ENCODE measurements around the gene PRUNE1.

PRUNE1 gene

GRCh38 chr1:151047925-151048644 is 39.8 kb downstream of the PRUNE1 start:
- TF ChIP-seq EP300 (IDR thresholded peaks at IDR 0.05; ENCODE audit: borderline replicate concordance), result no peak
- peak; percentile 38; the same call in 1 of the 2 replicates for TF ChIP-seq RAD21 (IDR thresholded peaks at IDR 0.05; ENCODE audit: low read depth)
- TF ChIP-seq ZBTB7A (IDR thresholded peaks at IDR 0.05; ENCODE audit: low read depth), result peak; percentile 30; the same call in 1 of the 2 replicates
- TF ChIP-seq, protein P1, sequence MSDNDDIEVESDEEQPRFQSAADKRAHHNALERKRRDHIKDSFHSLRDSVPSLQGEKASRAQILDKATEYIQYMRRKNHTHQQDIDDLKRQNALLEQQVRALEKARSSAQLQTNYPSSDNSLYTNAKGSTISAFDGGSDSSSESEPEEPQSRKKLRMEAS (IDR thresholded peaks at IDR 0.05), result peak; percentile 75
- peak; percentile 45; the same call in 1 of the 2 replicates for TF ChIP-seq NFIC (IDR thresholded peaks at IDR 0.05)
- TF ChIP-seq YY1 (IDR thresholded peaks at IDR 0.05; ENCODE audit: low read depth), result peak; percentile 81; the same call in 1 of the 2 replicates
- TF ChIP-seq TEAD4 (IDR thresholded peaks at IDR 0.05), result no peak
- TF ChIP-seq CREB1 (IDR thresholded peaks at IDR 0.05; ENCODE audit: low read depth), result no peak

DNA sequence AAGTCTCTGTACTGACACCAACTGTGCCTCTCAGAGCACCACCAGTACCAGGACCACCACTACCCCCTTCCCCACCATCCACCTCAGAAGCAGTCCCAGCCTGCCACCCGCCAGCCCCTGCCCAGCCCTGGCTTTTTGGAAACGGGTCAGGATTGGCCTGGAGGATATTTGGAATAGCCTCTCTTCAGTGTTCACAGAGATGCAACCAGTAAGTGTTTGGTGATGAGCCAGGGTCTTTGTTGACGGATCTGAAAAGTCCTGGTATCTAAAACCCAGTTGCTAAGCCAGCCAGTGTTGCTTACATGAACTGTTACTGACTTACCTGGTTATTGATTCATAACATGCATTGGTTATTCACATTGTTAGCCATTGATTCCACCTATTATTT is 40.4 kb downstream of the PRUNE1 start:
- no peak for TF ChIP-seq TEAD4 (IDR thresholded peaks at IDR 0.05)
- no peak for TF ChIP-seq TAF1 (IDR thresholded peaks at IDR 0.05; ENCODE audit: low read depth)
- TF ChIP-seq ZBTB7A (IDR thresholded peaks at IDR 0.05; ENCODE audit: low read depth), result no peak; the same call in 1 of the 2 replicates
- no peak for TF ChIP-seq USF1 (IDR thresholded peaks at IDR 0.05)
- TF ChIP-seq NFIC (IDR thresholded peaks at IDR 0.05), result no peak
- TF ChIP-seq TCF12 (IDR thresholded peaks at IDR 0.05; ENCODE audit: low read depth), result no peak
- TF ChIP-seq, protein P2, sequence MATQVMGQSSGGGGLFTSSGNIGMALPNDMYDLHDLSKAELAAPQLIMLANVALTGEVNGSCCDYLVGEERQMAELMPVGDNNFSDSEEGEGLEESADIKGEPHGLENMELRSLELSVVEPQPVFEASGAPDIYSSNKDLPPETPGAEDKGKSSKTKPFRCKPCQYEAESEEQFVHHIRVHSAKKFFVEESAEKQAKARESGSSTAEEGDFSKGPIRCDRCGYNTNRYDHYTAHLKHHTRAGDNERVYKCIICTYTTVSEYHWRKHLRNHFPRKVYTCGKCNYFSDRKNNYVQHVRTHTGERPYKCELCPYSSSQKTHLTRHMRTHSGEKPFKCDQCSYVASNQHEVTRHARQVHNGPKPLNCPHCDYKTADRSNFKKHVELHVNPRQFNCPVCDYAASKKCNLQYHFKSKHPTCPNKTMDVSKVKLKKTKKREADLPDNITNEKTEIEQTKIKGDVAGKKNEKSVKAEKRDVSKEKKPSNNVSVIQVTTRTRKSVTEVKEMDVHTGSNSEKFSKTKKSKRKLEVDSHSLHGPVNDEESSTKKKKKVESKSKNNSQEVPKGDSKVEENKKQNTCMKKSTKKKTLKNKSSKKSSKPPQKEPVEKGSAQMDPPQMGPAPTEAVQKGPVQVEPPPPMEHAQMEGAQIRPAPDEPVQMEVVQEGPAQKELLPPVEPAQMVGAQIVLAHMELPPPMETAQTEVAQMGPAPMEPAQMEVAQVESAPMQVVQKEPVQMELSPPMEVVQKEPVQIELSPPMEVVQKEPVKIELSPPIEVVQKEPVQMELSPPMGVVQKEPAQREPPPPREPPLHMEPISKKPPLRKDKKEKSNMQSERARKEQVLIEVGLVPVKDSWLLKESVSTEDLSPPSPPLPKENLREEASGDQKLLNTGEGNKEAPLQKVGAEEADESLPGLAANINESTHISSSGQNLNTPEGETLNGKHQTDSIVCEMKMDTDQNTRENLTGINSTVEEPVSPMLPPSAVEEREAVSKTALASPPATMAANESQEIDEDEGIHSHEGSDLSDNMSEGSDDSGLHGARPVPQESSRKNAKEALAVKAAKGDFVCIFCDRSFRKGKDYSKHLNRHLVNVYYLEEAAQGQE (IDR thresholded peaks at IDR 0.05; ENCODE audit: low read depth), result no peak
- no peak for TF ChIP-seq FOXM1 (IDR thresholded peaks at IDR 0.05; ENCODE audit: borderline replicate concordance, low read depth)
- no peak for TF ChIP-seq CREB1 (IDR thresholded peaks at IDR 0.05; ENCODE audit: low read depth)
- TF ChIP-seq EGR1 (IDR thresholded peaks at IDR 0.05), result no peak
- TF ChIP-seq YY1 (IDR thresholded peaks at IDR 0.05; ENCODE audit: low read depth), result no peak
- TF ChIP-seq, protein P1 (IDR thresholded peaks at IDR 0.05), result no peak
- TF ChIP-seq RAD21 (IDR thresholded peaks at IDR 0.05; ENCODE audit: low read depth), result no peak

DNA sequence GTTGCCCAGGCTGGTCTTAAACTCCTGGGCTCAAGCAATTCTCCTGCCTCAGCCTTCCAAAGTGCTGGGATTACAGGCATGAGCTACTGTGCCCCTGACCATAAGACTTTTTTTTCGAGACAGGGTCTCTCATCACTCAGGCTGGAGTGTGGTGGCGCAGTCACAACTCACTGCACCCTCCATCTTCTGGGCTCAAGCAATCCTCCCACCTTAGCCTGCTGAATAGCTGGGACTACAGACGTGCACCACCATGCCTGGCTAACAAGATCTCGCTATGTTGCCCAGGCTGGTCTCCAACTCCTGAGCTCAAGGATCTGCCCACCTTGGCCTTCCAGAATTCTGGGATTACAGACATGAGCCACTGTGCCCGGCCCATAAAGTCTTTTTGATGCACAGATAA is 41.2 kb downstream of the PRUNE1 start:
- TF ChIP-seq TAF1 (IDR thresholded peaks at IDR 0.05; ENCODE audit: low read depth) (no peak), USF1 (IDR thresholded peaks at IDR 0.05) (no peak), CREB1 (IDR thresholded peaks at IDR 0.05; ENCODE audit: low read depth) (no peak), EGR1 (IDR thresholded peaks at IDR 0.05) (no peak), TEAD4 (IDR thresholded peaks at IDR 0.05) (no peak), ZBTB7A (IDR thresholded peaks at IDR 0.05; ENCODE audit: low read depth) (no peak), CEBPB (IDR thresholded peaks at IDR 0.05) (no peak), FOXM1 (IDR thresholded peaks at IDR 0.05; ENCODE audit: borderline replicate concordance, low read depth) (no peak), NFIC (IDR thresholded peaks at IDR 0.05) (no peak), TCF12 (IDR thresholded peaks at IDR 0.05; ENCODE audit: low read depth) (no peak), YY1 (IDR thresholded peaks at IDR 0.05; ENCODE audit: low read depth) (no peak), RAD21 (IDR thresholded peaks at IDR 0.05; ENCODE audit: low read depth) (no peak), EP300 (IDR thresholded peaks at IDR 0.05; ENCODE audit: borderline replicate concordance) (no peak)
- TF ChIP-seq, protein P1 (IDR thresholded peaks at IDR 0.05), result no peak
- TF ChIP-seq, protein P2 (IDR thresholded peaks at IDR 0.05; ENCODE audit: low read depth), result no peak

DNA sequence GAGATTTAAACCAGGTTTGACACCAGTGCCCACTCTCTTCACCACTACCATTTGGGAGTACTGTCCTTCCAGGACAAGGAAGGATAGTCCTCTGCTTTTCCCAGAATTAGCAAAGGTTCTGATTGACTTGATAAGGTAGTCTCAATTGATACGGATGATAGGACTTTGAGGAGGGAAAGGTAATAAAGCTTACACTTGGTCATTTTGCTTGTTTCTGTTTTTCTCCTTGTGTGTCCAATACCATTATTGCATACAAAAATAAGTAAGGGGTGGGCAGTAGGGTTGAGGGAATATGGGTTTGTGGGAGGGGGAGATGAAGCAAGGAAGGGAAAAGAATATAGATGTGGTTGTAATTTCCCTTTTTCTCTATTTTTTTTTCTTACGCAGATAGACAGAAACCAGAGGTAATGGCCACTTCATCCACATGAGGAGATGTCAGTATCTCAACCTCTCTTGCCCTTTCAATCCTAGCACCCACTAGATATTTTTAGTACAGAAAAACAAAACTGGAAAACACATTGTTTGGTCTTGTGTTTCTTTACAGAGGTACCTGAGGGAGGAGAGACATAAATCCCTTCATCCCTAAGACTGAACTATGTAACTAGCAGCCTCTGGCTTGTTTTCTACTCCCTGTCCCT is 41.9 kb downstream of the PRUNE1 start:
- TF ChIP-seq NFIC (IDR thresholded peaks at IDR 0.05) (no peak), EGR1 (IDR thresholded peaks at IDR 0.05) (no peak), USF1 (IDR thresholded peaks at IDR 0.05) (no peak), RAD21 (IDR thresholded peaks at IDR 0.05; ENCODE audit: low read depth) (no peak), EP300 (IDR thresholded peaks at IDR 0.05; ENCODE audit: borderline replicate concordance) (no peak), YY1 (IDR thresholded peaks at IDR 0.05; ENCODE audit: low read depth) (no peak), TCF12 (IDR thresholded peaks at IDR 0.05; ENCODE audit: low read depth) (no peak), CREB1 (IDR thresholded peaks at IDR 0.05; ENCODE audit: low read depth) (no peak), ZBTB7A (IDR thresholded peaks at IDR 0.05; ENCODE audit: low read depth) (no peak), TEAD4 (IDR thresholded peaks at IDR 0.05) (no peak), TAF1 (IDR thresholded peaks at IDR 0.05; ENCODE audit: low read depth) (no peak)
- TF ChIP-seq, protein P2 (IDR thresholded peaks at IDR 0.05; ENCODE audit: low read depth), result no peak
- TF ChIP-seq, protein P1 (IDR thresholded peaks at IDR 0.05), result no peak

All from Ishikawa (cell line).